Right forelimb (tissue), 1 donor: ENCODE measurements around the gene GAL3ST3.
"Not testable (repeated sequence)": the region's sequence is repeated elsewhere in the genome, so short reads cannot be mapped to it uniquely, and the experiment has no call there.

Source experiments
- DNase-seq: peaks from one replicate; pipeline ENCODE4 v3.0.0-alpha.2; 2018

Gene GAL3ST3

GRCh38 chr11:66011785-66012303 is 37.1 kb downstream of the GAL3ST3 start, which contains the start of gene CST6:
Gene CST6 (plus strand): TSS chr11:66012008. CDS start chr11:66012045, 37 bp downstream.
- DNase-seq = no peak

GRCh38 chr11:66011239-66011784 is 37.6 kb downstream of the GAL3ST3 start:
- DNase-seq = no peak

- not testable (repeated sequence) for DNase-seq
Measured at GRCh38 chr11:66010036-66010435, 38.9 kb downstream of the GAL3ST3 start.

- DNase-seq = no peak
Measured at GRCh38 chr11:66008468-66009101, 40.4 kb downstream of the GAL3ST3 start.

- DNase-seq = no peak
Measured at GRCh38 chr11:66008095-66008467, 40.9 kb downstream of the GAL3ST3 start.

GRCh38 chr11:66007201-66007634 is 41.7 kb downstream of the GAL3ST3 start:
- no peak for DNase-seq

GRCh38 chr11:66006891-66007176 is 42.1 kb downstream of the GAL3ST3 start:
- no peak for DNase-seq

GRCh38 chr11:66006134-66006890 is 42.6 kb downstream of the GAL3ST3 start:
- DNase-seq = no peak

- DNase-seq = no peak
Measured at GRCh38 chr11:66004186-66004585, 44.8 kb downstream of the GAL3ST3 start.

GRCh38 chr11:66003291-66003690 is 45.7 kb downstream of the GAL3ST3 start:
- no peak for DNase-seq

GRCh38 chr11:66002648-66003225 is 46.2 kb downstream of the GAL3ST3 start:
- peak; percentile 74 for DNase-seq

- DNase-seq = peak; percentile 97
Measured at GRCh38 chr11:66001942-66002647, 46.9 kb downstream of the GAL3ST3 start, which contains the start of the genes BANF1 and EIF1AD. Gene BANF1 (plus strand): TSS chr11:66002503. CDS start chr11:66003251, 748 bp downstream. Gene EIF1AD (minus strand): TSS chr11:66002157. CDS start chr11:66000389, 1,768 bp downstream.

GRCh38 chr11:65997286-65997685 is 51.7 kb downstream of the GAL3ST3 start:
- no peak for DNase-seq

GRCh38 chr11:65992056-65992455 is 56.9 kb downstream of the GAL3ST3 start:
- no peak for DNase-seq
